ENCODE data around the gene NPAT. TPM values are rescaled to one million over a fixed set of nuclear protein-coding genes. Genes with fewer than 3 reads are reported as not detected.
"Not testable (repeated sequence)": the region's sequence is repeated elsewhere in the genome, so short reads cannot be mapped to it uniquely, and the experiment has no call there.

Gene NPAT
- total and polyA plus RNA-seq, 10 of the 15 experiments (the other 5 are each of a cell fraction or from before 2014, with no cell fraction given), result 7.5 to 32.8 (median 20.1) TPM

- H3K27ac ChIP-seq (ENCODE audit: control insufficient read depth, insufficient read depth); FAIRE-seq; H3K79me2 ChIP-seq (ENCODE audit: control insufficient read depth, insufficient read depth, low read length); BruUV-seq (replicated peaks); DNase-seq (ENCODE audit: low read depth, low spot score); H2AFZ ChIP-seq (ENCODE audit: control insufficient read depth, low read depth, low read length); H4K20me1 ChIP-seq (ENCODE audit: control insufficient read depth, insufficient read depth); H3K27me3 ChIP-seq (replicated peaks in 1 of 2; ENCODE audit: control insufficient read depth in 2 of 2, insufficient read depth in 2 of 2, low read length in 1 of 2); H3K9me3 ChIP-seq (replicated peaks; ENCODE audit: control insufficient read depth, insufficient read depth, low read length); ATAC-seq; in situ Hi-C loops (cut with MboI); intact Hi-C loops (cut with micrococcal nuclease; ENCODE audit: unreplicated experiment); H3K9ac ChIP-seq (ENCODE audit: control insufficient read depth, insufficient read depth, low read length); H3K4me3 ChIP-seq; H3K4me2 ChIP-seq (ENCODE audit: control insufficient read depth, insufficient read depth): not testable (repeated sequence)
- ChIA-PET SMC1A (ENCODE audit: uncharacterized antibody, unreplicated experiment) (interaction anchor here (0.8 kb wide), 1 partner anchor 25 kb away, joined by 3 read pairs; no protein-coding TSS in a partner anchor), RAD21 (ENCODE audit: unreplicated experiment) (interaction anchor here (1.4 kb wide), 1 partner anchor 78 kb away, joined by 3 read pairs; no protein-coding TSS in a partner anchor), POLR2A (interaction anchor here (0.6 kb wide), 1 partner anchor 74 kb away, joined by 4 read pairs; no protein-coding TSS in a partner anchor), CTCF (interaction anchor here (0.8 kb wide), 1 partner anchor 59 kb away, joined by 4 read pairs; the partner anchor contains the start of gene NPAT)
- peaks cover 11% of the 10 kb centered on the region for H3K4me1 ChIP-seq (ENCODE audit: control insufficient read depth, insufficient read depth, low read length)
- WGBS (ENCODE audit: insufficient coverage, insufficient replicate concordance, low lambda C conversion rate, missing lambda C conversion rate), result 85% methylated on average over 6 of the region's 6 CpGs
- H3K36me3 ChIP-seq (ENCODE audit: control insufficient read depth in 2 of 2, insufficient read depth in 2 of 2, low read length in 1 of 2), result peaks cover 0 to 33% of the 10 kb centered on the region in 2 experiments
Measured at GRCh38 chr11:108162878-108163277, 59.6 kb downstream of the NPAT start.

- no peaks in the 10 kb centered on the region for H3K79me2 ChIP-seq (ENCODE audit: control insufficient read depth, insufficient read depth, low read length)
- H4K20me1 ChIP-seq (ENCODE audit: control insufficient read depth, insufficient read depth), result no peaks in the 10 kb centered on the region
- ChIA-PET POLR2A (interaction anchor here (0.8 to 1.0 kb wide), 2 partner anchors 11 to 15 kb away, joined by 3 read pairs; no protein-coding TSS in a partner anchor), CTCF (interaction anchor here (1.3 kb wide), 1 partner anchor 10 kb away, joined by 5 read pairs; no protein-coding TSS in a partner anchor), RAD21 (ENCODE audit: unreplicated experiment) (no interaction called here), SMC1A (ENCODE audit: uncharacterized antibody, unreplicated experiment) (interaction anchor here (1.0 to 1.1 kb wide), 3 partner anchors 11 to 137 kb away, joined by 3 to 4 read pairs (median 3); no protein-coding TSS in a partner anchor)
- no peaks in the 10 kb centered on the region for H3K27me3 ChIP-seq (replicated peaks in 1 of 2; ENCODE audit: control insufficient read depth in 2 of 2, insufficient read depth in 2 of 2, low read length in 1 of 2)
- no peak overlapping the region for H3K9ac ChIP-seq (ENCODE audit: control insufficient read depth, insufficient read depth, low read length)
- H3K9me3 ChIP-seq (replicated peaks; ENCODE audit: control insufficient read depth, insufficient read depth, low read length), result no peaks in the 10 kb centered on the region
- peak; percentile 36 for DNase-seq (ENCODE audit: low read depth, low spot score)
- H3K36me3 ChIP-seq (ENCODE audit: control insufficient read depth in 2 of 2, insufficient read depth in 2 of 2, low read length in 1 of 2), result peaks cover 0 to 25% of the 10 kb centered on the region in 2 experiments
- WGBS (ENCODE audit: insufficient coverage, insufficient replicate concordance, low lambda C conversion rate, missing lambda C conversion rate), result 78% methylated on average over 5 of the region's 5 CpGs
- FAIRE-seq, result peak; percentile 97
- in situ Hi-C loops (cut with MboI), result no loop called here
- peak; percentile 100 for ATAC-seq
- BruUV-seq (replicated peaks), result TSS peak; percentile 48
- H3K27ac ChIP-seq (ENCODE audit: control insufficient read depth, insufficient read depth), result no peak overlapping the region; the same call in 1 of the 2 replicates
- peak overlapping the region; percentile 16 for H2AFZ ChIP-seq (ENCODE audit: control insufficient read depth, low read depth, low read length)
- no peak overlapping the region for H3K4me3 ChIP-seq
- peaks cover 11% of the 10 kb centered on the region for H3K4me1 ChIP-seq (ENCODE audit: control insufficient read depth, insufficient read depth, low read length)
- H3K4me2 ChIP-seq (ENCODE audit: control insufficient read depth, insufficient read depth), result no peak overlapping the region
- intact Hi-C loops (cut with micrococcal nuclease; ENCODE audit: unreplicated experiment), result loop anchor here (2.0 kb wide), 1 partner anchor 62 kb away; the partner anchor contains the start of genes ATM and NPAT
- no peak for TF ChIP-seq ZNF24 (IDR thresholded peaks at IDR 0.05)
- no peak for TF ChIP-seq ZNF687 (IDR thresholded peaks at IDR 0.05)
- TF ChIP-seq POLR2AphosphoS2 (IDR thresholded peaks at IDR 0.05; ENCODE audit: low read depth, low read length), result no peak
- no peak for TF ChIP-seq ESRRA (IDR thresholded peaks at IDR 0.05; ENCODE audit: low read length)
- TF ChIP-seq RUNX3 (IDR thresholded peaks at IDR 0.05; ENCODE audit: low read length), result no peak
- no peak for TF ChIP-seq SP1 (IDR thresholded peaks at IDR 0.05; ENCODE audit: low read depth, low read length)
- TF ChIP-seq PKNOX1 (IDR thresholded peaks at IDR 0.05), result peak; percentile 73
- TF ChIP-seq ELK1 (IDR thresholded peaks at IDR 0.05; ENCODE audit: low read depth, low read length), result no peak
- TF ChIP-seq SIX5 (IDR thresholded peaks at IDR 0.05; ENCODE audit: low read depth, low read length, severe bottlenecking), result no peak
- no peak for TF ChIP-seq ZNF207 (IDR thresholded peaks at IDR 0.05; ENCODE audit: borderline replicate concordance)
Measured at GRCh38 chr11:108160970-108161566, 61.4 kb downstream of the NPAT start.
